Keratinocyte (primary cell): ENCODE results near the gene TTC39B. TPM values are rescaled to one million over a fixed set of nuclear protein-coding genes. Genes with fewer than 3 reads are reported as not detected.

Source experiments
- DNase-seq: peaks from one replicate; pipeline ENCODE4 v3.0.0-alpha.2; 2011; ENCODE audit warnings: low read depth, missing footprints, low spot score
- FAIRE-seq: peaks from 2 replicates; lab custom pipeline; 2011; peaks lifted over from hg19 to GRCh38; lab: Jason Lieb, UNC
- H2AFZ ChIP-seq: 2 replicates; pipeline ENCODE4 v1.6.0; 2012; ENCODE audit warnings: low read length, control low read depth, inconsistent platforms; ENCODE audit not compliant: control insufficient read depth
- H3K27ac ChIP-seq: 2 replicates; pipeline ENCODE4 v1.5.1; 2011; ENCODE audit warnings: low read length; ENCODE audit not compliant: control insufficient read depth, insufficient read depth
- H3K27me3 ChIP-seq: 3 replicates; pipeline ENCODE4 v1.6.0; 2011; ENCODE audit warnings: low read length; ENCODE audit not compliant: control insufficient read depth, insufficient read depth; ENCODE audit errors: extremely low read depth
- H3K36me3 ChIP-seq, 2 experiments: 2 replicates in 1 of 2; 3 replicates in 1 of 2; pipeline ENCODE4 v1.5.1; 2011; ENCODE audit warnings: low read length in 2 of 2, mild to moderate bottlenecking in 1 of 2; ENCODE audit not compliant: control insufficient read depth in 2 of 2, insufficient read depth in 2 of 2; ENCODE audit errors: extremely low read depth in 1 of 2
- H3K4me1 ChIP-seq: 3 replicates; pipeline ENCODE4 v1.5.1; 2011; ENCODE audit warnings: low read length; ENCODE audit not compliant: control insufficient read depth, insufficient read depth; ENCODE audit errors: extremely low read depth
- H3K4me2 ChIP-seq: 3 replicates; pipeline ENCODE4 v1.6.0; 2011; ENCODE audit warnings: low read depth, low read length; ENCODE audit not compliant: control insufficient read depth, insufficient read depth; ENCODE audit errors: extremely low read depth
- H3K4me3 ChIP-seq, 3 experiments: fragments of 200-600 bp in 1 of 3; sonication (generic) in 1 of 3; 2 replicates in 2 of 3; 3 replicates in 1 of 3; pipeline ENCODE4 v1.5.1; 2011 to 2016; ENCODE audit warnings: low read length in 3 of 3, mild to moderate bottlenecking in 3 of 3, control low read depth in 2 of 3, inconsistent platforms in 1 of 3, low read depth in 1 of 3, mixed read lengths in 1 of 3, mixed run types in 1 of 3, moderate library complexity in 1 of 3; ENCODE audit not compliant: control insufficient read depth in 2 of 3, insufficient read depth in 2 of 3; ENCODE audit errors: extremely low read depth in 1 of 3
- H3K79me2 ChIP-seq: 2 replicates; pipeline ENCODE4 v1.6.0; 2012; ENCODE audit warnings: low read length; ENCODE audit not compliant: control insufficient read depth, insufficient read depth
- H3K9ac ChIP-seq: 3 replicates; pipeline ENCODE4 v1.6.0; 2011; ENCODE audit warnings: low read length; ENCODE audit not compliant: control insufficient read depth, insufficient read depth; ENCODE audit errors: extremely low read depth
- H3K9me1 ChIP-seq: 3 replicates; pipeline ENCODE4 v1.6.0; 2011; ENCODE audit warnings: low read length; ENCODE audit not compliant: control insufficient read depth, insufficient read depth; ENCODE audit errors: extremely low read depth
- H3K9me3 ChIP-seq: 2 replicates; pipeline ENCODE4 v1.5.1; 2012; ENCODE audit warnings: low read depth, low read length; ENCODE audit not compliant: control insufficient read depth
- H4K20me1 ChIP-seq: 3 replicates; pipeline ENCODE4 v1.6.0; 2011; ENCODE audit warnings: low read length; ENCODE audit not compliant: control insufficient read depth, insufficient read depth; ENCODE audit errors: extremely low read depth
- CTCF ChIP-seq, 3 experiments: IDR thresholded peaks in 1 of 3; conservative IDR thresholded peaks in 1 of 3; optimal IDR thresholded peaks in 1 of 3; 2 replicates in 2 of 3; 3 replicates in 1 of 3; pipeline versions ENCODE3 to v1.5.1; 2011; ENCODE audit warnings: low read length in 3 of 3, mild to moderate bottlenecking in 3 of 3, moderate library complexity in 2 of 3, control low read depth in 1 of 3, inconsistent platforms in 1 of 3; ENCODE audit not compliant: insufficient read depth in 2 of 3; ENCODE audit errors: extremely low read depth in 1 of 3
- EZH2 ChIP-seq: IDR thresholded peaks from one replicate; pipeline ENCODE4 v1.6.1; 2012; ENCODE audit warnings: inconsistent platforms, mild to moderate bottlenecking, low read length, moderate library complexity
- dilution Hi-C: fragments of 300-500 bp; cut with MboI; formaldehyde crosslinking; loops from one replicate; pipeline ENCODE4 v1.7.0; 2020; ENCODE audit warnings: low sequenced_read_pairs; ENCODE audit not compliant: extremely low pct_ligation_motif_present
- polyA plus RNA-seq, 5 experiments: library from polyadenylated mRNA; depleted of rRNA in 3 of 5; stranded (reverse) in 3 of 5; stranded (forward) in 1 of 5; unstranded in 1 of 5; fragments of >200 nt; gene quantifications; 1 replicate in 1 of 5; 2 replicates in 3 of 5; 3 replicates in 1 of 5; pipeline versions ENCODE4 v1.2.1 to v1.2.3, GENCODE V29; 2011 to 2012; ENCODE audit warnings: missing spikeins in 2 of 5, low read depth in 1 of 5, low replicate concordance in 1 of 5

The TTC39B gene
- polyA plus RNA-seq, 1 donor (not counting 4 experiments of a cell fraction or from before 2014, with no cell fraction given) = 9.7 TPM

GRCh38 chr9:15154677-15155076 is 152.3 kb downstream of the TTC39B start:
- no peak overlapping the region for H3K4me3 ChIP-seq
- DNase-seq (no peak), FAIRE-seq (no peak)
- no peaks in the 10 kb centered on the region for H3K36me3 ChIP-seq
- H3K4me1 ChIP-seq = no peaks in the 10 kb centered on the region
- H3K27ac ChIP-seq = no peak overlapping the region
- H3K9me1 ChIP-seq = no peaks in the 10 kb centered on the region
- no peak for TF ChIP-seq CTCF (optimal IDR thresholded peaks at IDR 0.05 in 1 of 3, IDR thresholded peaks at IDR 0.05 in 1 of 3, conservative IDR thresholded peaks at IDR 0.05 in 1 of 3; ENCODE audit: extremely low read depth in 1 of 3, insufficient read depth in 2 of 3, low read length in 3 of 3)
- no peak for TF ChIP-seq EZH2
- no peaks in the 10 kb centered on the region for H3K79me2 ChIP-seq
- dilution Hi-C loops = no loop called here
- no peak overlapping the region for H3K9ac ChIP-seq
- H3K4me2 ChIP-seq = no peak overlapping the region
- no peaks in the 10 kb centered on the region for H3K27me3 ChIP-seq
- H4K20me1 ChIP-seq = no peaks in the 10 kb centered on the region
- H2AFZ ChIP-seq = no peak overlapping the region
- H3K9me3 ChIP-seq = no peaks in the 10 kb centered on the region

GRCh38 chr9:15153961-15154360 is 153.1 kb downstream of the TTC39B start:
- DNase-seq = no peak
- Histone ChIP-seq H2AFZ (no peak overlapping the region), H3K9me1 (no peaks in the 10 kb centered on the region), H3K36me3 (no peaks in the 10 kb centered on the region), H3K79me2 (no peaks in the 10 kb centered on the region), H3K4me1 (no peaks in the 10 kb centered on the region), H4K20me1 (no peaks in the 10 kb centered on the region), H3K27me3 (no peaks in the 10 kb centered on the region), H3K9me3 (no peaks in the 10 kb centered on the region), H3K27ac (no peak overlapping the region), H3K4me2 (no peak overlapping the region), H3K9ac (no peak overlapping the region), H3K4me3 (no peak overlapping the region)
- TF ChIP-seq EZH2 (no peak), CTCF (optimal IDR thresholded peaks at IDR 0.05 in 1 of 3, IDR thresholded peaks at IDR 0.05 in 1 of 3, conservative IDR thresholded peaks at IDR 0.05 in 1 of 3; ENCODE audit: extremely low read depth in 1 of 3, insufficient read depth in 2 of 3, low read length in 3 of 3) (no peak)
- dilution Hi-C loops = no loop called here
- no peak for FAIRE-seq
